Mucosa of gallbladder (tissue), 1 donor: ENCODE results near the gene ARHGAP22. TPM values are rescaled to one million over a fixed set of nuclear protein-coding genes. Genes with fewer than 3 reads are reported as not detected.
A peak's percentile ranks its signal among the peaks of the same experiment; 100 is the strongest.

Experiments used
- DNase-seq: peaks from one replicate; pipeline ENCODE4 v3.0.0-alpha.2; 2020; ENCODE audit warnings: low spot score
- total RNA-seq: library from RNA; stranded (reverse); gene quantifications from one replicate; pipeline ENCODE4 v1.2.1, GENCODE V29; 2021
- donor health status: DM: no; HTN: no; CAD: no.

The ARHGAP22 gene
- total RNA-seq, 1 donor from 2014 or later, result 8.8 TPM

DNA sequence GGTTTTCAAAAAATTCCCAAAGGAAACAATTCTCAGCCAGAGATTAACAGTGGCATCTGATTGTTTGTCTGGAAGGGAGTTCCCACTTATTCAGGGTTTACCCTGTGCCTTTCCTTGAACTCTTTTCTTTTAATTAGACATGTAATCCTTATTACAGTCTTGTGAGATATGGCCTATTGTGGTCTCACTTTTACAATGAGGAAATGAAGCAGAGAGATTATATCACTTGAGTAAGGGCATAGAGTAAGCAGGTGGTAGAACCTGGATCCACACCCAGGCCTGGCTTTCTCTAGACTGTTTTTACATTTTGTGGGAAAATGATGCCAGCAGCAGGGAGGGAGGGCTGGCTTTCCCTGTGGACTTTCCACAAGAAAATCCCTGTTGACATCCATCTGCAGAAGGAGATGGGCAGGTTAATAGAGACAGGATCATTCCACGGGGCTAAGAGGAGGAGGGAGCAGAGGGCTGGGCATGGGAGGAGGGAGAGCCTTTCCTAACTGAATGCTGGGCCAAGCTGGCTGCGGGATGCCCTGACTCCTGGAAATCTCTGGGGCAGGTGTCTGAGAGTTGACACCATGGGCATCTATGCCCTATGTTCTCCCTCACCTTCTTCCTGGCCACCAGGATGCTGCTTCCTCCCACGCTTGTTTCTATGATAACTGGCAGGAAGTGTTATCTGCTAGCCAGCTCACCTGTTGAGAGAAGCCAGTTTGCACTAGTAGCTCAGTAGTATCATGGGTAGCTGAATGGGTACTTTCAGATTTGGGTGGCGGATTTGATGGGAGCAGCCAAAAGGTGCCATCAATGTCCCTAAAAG is 28.7 kb upstream of the ARHGAP22 start:
- DNase-seq, result no peak

GRCh38 chr10:48632166-48632565 is 27.3 kb upstream of the ARHGAP22 start:
- no peak for DNase-seq

- DNase-seq, result no peak
Observed at GRCh38 chr10:48627984-48628609, 23.2 kb upstream of the ARHGAP22 start.

DNA sequence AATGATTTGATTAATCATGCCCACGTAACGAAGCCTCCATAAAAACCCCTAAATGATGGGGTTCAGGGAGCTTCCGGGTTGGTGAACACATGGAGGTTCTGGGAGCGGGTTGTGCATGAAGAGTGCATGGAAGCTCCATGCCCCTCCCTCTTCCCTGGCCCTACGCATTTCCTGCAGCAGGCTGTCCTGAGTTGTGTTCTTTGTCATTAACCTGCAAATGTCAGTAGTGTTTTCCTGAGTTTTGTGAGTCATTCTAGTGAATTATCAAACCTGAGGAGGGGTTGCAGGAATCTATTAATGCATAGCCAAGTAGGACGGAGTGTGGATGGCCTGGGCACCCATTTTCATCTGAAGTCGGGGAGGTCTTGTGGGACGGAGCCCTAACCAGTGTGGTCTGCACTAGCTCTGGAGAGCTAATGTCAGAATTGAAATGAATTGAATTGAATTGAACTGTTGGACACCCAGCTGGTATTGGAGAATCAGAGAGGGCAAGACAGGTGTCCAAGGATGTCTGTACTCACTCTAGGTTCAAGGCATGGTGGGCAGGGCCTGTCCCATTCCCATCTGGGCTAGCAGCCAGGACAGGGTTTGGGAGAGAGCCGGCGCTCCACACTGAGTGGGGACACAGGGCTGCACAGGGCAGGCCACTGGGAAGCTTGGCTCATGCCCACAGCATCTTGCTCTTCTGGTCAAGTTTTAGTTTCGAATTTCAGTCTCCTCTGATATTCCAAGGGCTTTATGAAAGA is 22.3 kb upstream of the ARHGAP22 start:
- DNase-seq, result no peak

DNA sequence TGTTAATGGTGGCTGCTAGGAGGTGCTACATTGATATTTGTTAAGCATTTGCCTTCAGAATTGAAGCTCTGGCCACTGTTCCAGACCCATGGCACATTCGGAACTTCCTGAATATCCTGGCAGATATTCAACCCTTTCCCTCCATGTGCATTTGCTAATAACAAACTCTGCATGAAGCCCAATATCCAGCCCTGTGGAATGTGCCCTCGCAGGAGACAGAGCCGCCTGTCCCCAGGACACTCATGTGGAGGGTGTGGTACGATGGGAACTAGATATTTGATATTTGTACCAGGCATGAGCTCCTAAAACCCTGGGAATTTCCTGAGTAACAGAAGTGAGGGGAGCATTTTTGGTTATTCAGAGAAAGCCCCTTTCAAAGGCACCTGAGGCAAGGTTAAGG is 21.6 kb upstream of the ARHGAP22 start:
- no peak for DNase-seq

- no peak for DNase-seq
Observed at GRCh38 chr10:48625826-48626134, 20.9 kb upstream of the ARHGAP22 start.

DNA sequence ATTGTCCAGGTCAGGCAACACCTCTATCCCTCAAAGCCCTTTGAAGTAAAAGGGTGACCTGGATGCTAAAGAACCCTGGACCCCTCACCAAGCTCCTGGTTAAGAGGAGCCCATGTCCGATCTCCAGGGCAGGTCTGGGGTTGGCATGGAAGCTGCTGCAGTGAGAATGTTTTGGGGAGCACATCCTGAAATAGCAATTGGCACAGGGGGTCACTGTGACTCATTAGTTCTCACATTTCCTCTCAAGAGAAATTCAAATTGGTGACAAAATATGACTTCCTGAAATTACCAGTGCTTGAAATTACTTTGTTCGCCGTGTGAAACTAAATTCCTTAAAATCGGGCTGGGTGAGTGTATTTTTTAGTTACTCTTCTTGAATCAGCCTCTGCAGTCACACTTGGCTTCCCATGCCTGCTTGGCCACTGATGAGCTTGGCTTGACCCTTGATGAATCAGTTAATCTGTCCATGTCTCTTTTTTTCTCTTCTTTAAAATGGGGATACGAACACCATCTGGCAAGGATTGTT is 18.8 kb upstream of the ARHGAP22 start:
- DNase-seq, result no peak

DNA sequence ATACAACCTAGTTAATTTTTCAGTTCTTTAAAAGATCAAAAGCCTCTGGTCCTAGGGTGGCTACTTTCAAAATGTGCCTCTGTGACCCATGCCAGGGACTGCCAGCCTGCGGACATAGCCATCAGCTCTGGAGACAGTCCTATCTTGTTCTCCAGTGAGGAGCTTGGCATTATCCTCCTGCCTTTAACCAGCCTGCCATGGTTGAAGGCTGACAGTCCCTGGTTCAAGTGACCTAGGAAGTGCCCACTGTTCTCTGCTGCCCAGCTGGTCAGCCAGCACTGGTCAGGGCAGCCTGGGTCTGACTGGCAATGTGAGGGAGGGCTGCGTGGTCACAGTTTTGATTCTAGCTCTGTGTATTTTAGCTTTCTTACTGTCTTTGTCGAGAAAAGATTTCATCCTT is 18.1 kb upstream of the ARHGAP22 start:
- no peak for DNase-seq

DNA sequence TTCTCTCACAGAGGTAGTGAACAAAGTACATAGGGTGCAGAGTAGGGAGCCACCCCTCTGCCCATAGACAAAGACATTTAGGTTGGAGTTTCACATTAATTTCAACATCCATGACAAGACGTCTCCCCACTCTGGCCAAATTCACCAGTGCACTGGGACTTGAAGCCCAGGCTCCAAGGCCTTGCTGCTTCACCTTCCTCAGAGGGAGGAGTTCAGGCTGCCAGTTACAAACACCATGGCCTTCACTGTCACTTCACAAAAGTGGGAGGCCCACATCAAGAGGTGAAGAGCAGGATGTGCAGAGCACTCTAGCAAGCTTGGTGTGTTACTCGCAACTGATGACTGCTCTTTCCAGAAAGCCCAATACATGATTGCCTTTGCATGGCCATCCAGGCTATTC is 15.8 kb upstream of the ARHGAP22 start:
- no peak for DNase-seq

DNA sequence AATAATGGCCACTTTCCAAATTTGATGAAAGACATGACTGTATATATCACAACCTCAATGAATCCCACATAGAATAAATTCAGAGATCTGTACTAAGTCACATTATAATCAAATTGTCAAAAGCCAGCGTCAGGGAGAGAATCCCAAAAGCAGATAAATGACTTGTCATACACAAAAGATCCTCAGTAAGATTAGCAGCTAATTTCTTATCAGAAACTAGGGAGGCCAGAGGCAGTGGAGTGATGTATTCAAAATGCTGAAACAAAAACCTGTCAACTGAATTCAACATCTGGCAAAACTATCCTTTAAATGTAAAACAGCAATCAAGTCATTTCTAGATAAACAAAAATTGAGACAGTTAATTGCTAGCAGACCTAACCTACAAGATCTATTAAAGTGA is 11.6 kb upstream of the ARHGAP22 start:
- no peak for DNase-seq

DNA sequence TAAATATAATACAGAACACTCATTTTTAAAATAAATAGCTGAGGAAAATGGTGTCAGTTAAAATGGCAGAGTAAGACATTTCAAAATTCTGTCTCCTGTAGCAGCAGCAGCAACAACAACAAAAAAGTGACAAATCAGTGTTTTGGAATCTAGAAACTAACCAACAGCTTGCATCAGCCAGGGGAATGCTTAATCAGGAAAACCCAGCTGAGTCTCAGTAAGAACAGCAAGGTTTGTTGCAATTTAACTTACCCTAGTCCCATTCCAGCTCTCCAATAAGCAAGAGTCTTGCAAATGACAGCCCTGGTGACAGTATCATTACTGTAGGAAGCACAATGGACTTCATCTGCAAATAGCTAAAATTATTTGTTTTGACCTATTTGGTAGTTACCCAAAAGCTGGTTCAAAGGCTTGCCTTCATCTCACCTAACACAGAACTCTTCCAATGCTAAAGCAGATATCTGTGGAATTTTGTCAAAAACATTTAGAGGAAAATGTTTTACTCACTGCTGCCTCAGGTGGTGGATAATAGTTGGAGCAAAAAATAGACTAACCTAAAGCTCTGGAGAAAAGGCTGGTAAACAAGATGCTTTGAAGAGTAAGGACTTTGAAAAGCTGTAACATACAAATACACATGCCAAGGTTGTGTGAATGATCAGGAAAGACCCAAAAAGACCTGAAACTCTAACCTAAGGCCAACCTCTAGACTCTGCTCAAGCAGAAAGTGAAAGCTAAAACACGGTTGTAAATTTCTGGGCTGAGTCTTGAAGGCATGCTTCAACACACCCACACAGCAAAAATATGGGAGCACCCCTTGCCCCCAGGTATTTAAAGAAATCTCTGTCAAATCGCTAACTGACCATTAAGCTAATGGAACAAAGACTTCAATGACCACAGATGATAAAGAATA is 9.9 kb upstream of the ARHGAP22 start:
- no peak for DNase-seq

GRCh38 chr10:48613016-48613415 is 8.1 kb upstream of the ARHGAP22 start:
- DNase-seq, result peak; percentile 3

- DNase-seq, result peak; percentile 7
Observed at GRCh38 chr10:48612236-48612943, 7.5 kb upstream of the ARHGAP22 start.

DNA sequence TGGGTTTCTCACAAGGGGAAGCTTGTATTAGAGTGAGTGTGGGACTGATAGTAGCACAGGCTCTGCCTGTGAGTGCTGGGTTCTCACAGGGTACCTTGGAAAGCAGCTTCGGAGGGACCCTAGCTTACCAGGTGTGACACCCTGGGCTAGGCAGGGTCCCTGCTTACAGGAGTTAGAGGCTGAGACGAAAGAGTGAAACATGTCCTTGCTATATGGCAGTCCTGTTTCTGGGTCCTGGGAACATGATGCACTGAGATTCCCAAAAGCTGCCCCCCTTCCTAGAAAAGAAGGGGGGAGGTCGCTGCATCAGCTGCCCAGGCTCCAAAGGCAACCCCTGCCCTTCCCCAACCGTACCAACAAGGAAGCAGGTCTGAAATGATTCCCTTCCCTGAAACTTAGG is 6.3 kb upstream of the ARHGAP22 start:
- peak; percentile 4 for DNase-seq

DNA sequence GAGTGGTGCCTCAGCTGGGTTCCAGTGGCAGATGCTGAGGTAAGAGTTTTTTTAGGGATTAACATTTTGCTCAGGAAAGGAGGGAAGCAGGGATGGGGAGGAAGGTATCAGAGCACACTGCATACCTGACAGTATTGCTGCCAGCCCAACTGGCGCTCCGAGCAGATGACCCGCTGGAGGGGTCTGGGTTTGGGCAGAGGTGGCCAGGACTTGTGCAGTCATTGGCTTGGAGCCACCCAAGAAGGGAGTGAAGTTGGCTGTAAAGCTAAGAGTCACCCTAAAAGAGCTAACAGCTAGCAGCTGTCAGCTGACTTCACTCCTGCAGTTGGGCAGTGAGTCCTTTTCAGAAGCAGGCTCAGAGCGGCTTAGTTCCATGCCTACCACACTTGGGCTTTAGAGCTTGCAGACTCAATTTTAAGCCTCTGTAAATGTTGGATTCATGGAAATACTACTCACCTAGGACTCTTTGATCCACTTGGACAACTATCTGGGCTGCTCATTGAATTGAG is 5.8 kb upstream of the ARHGAP22 start:
- DNase-seq, result peak; percentile 6

DNA sequence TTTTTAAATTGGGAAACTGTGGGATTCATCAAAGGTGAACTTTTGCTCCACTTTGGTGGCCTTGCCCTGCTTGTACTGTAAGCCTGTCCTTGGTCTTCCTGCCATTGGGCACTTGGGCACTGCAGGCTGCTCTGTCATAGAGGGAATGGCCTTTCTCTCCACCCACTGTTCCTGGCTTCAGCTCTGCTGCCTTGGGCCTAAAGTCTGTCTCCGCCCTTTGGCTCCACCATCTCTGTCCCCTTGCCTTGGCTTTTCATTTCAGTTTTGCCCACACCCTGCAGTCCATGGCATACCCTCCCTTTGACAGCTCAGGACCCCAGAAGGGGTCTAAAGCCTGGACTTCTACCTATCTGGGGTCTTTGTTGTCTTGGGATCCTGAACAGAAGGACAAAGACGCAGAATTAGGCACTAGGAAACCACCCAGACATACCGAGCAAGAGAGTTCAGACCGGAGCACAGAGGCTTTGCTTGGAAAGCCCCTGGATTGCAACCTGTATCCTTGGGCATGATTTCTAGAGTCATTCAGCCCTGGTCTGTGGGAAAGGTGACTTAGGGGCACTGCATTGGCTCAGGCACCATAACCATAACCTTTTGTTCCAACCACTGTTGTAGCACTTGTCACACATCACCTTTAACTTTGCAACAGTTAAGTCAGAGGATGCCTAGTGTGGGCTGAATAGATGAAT is 5.2 kb upstream of the ARHGAP22 start:
- DNase-seq, result peak; percentile 6

DNA sequence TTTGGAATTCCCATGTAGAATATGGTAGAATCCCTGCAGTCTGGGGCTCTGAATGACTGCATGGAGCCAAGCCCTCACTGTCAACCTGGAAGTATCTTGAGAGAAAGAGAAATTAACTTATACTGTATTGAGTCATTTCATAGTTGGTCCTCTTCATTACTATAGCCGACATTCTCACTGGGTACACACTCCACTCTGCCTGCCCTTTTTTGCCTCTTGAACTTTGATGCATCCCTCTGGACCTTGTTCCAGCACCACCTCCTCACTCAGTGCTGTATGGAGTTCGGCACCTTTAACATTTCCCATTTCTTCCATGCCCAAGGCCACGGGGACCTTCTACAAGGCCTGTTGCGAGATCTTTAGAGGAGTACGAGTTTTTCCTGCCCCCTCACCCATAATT is 4.6 kb upstream of the ARHGAP22 start:
- peak; percentile 7 for DNase-seq

DNA sequence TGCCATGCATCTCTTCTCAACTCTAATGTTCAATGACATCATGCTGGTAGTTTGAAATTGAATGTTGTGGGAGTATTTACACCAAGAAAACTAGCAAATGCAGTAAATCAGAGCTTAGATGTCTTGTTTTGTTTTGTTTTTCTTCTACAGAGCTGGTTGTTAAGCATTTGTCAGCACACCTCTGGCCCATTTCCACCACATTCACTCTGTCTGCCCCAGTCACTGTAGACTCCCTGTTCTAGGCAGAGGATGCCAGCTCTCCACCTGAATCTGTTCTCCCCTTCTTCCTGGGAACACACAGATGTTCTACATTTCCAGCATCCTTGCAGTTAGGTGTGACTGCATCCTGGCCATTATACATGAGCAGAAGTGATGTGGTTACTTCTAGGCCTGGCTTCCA is 4.1 kb upstream of the ARHGAP22 start:
- peak; percentile 6 for DNase-seq

DNA sequence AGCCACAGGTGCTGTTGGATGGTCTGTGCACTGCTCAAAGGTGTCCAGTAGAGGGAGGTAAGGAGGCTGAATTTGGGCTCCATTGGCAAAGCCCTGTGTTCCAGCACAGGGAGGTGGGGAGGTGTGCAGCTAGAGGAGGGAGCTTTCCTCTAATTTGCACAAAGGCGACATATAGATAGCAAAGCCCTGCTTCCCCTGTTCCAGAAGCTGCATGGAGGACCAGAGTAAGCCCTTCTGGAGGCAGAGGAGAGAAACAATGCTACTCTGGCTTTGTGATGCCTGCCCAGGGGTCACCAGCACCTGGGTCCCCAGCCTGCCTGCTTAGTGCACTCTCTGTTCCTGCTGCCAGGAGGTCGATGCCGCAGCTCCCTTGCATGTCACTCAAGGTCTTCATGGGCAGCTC is 3.4 kb upstream of the ARHGAP22 start:
- DNase-seq, result peak; percentile 25
